Measurements from ENCODE around the gene ATXN10.

The ATXN10 gene

GRCh38 chr22:45834241-45834640, 162.6 kb downstream of the ATXN10 start:
- DNase-seq, result no peak

GRCh38 chr22:45834795-45835194, 163.2 kb downstream of the ATXN10 start:
- DNase-seq, result no peak

GRCh38 chr22:45836418-45837169, 165.0 kb downstream of the ATXN10 start:
- no peak for DNase-seq

- DNase-seq, result no peak
These were observed 165.9 kb downstream of the ATXN10 start for GRCh38 chr22:45837508-45837907.

- peak in 1 of 2 experiments; percentile 5 for DNase-seq
These were observed 166.8 kb downstream of the ATXN10 start for GRCh38 chr22:45838305-45838887.

GRCh38 chr22:45840483-45840882, 168.8 kb downstream of the ATXN10 start:
- DNase-seq, result no peak

- DNase-seq, result no peak
These were observed 170.8 kb downstream of the ATXN10 start for GRCh38 chr22:45842291-45842991.

- no peak for DNase-seq
These were observed 171.4 kb downstream of the ATXN10 start for GRCh38 chr22:45843031-45843430.

GRCh38 chr22:45843986-45844385, 172.4 kb downstream of the ATXN10 start:
- no peak for DNase-seq

- DNase-seq, result no peak
These were observed 173.4 kb downstream of the ATXN10 start for GRCh38 chr22:45845076-45845487.

GRCh38 chr22:45846952-45847351, 175.3 kb downstream of the ATXN10 start:
- DNase-seq, result no peak

- DNase-seq, result no peak
These were observed 177.3 kb downstream of the ATXN10 start for GRCh38 chr22:45848904-45849303.

- no peak for DNase-seq
These were observed 181.2 kb downstream of the ATXN10 start for GRCh38 chr22:45852826-45853225.

- no peak for DNase-seq
These were observed 184.3 kb downstream of the ATXN10 start for GRCh38 chr22:45855961-45856360.

GRCh38 chr22:45857519-45857918, 185.9 kb downstream of the ATXN10 start:
- DNase-seq, result no peak

- no peak for DNase-seq
These were observed 187.9 kb downstream of the ATXN10 start for GRCh38 chr22:45859231-45860161.

- DNase-seq, result no peak
These were observed 188.6 kb downstream of the ATXN10 start for GRCh38 chr22:45860201-45860600.

- no peak for DNase-seq
These were observed 189.6 kb downstream of the ATXN10 start for GRCh38 chr22:45861259-45861658.

GRCh38 chr22:45863981-45864751, 192.5 kb downstream of the ATXN10 start:
- peak; percentile 41 to 83 for DNase-seq

GRCh38 chr22:45864959-45865476, 193.4 kb downstream of the ATXN10 start:
- no peak for DNase-seq

GRCh38 chr22:45865561-45866125, 194.0 kb downstream of the ATXN10 start:
- no peak for DNase-seq
